HG02623 (cell line): ENCODE data around the gene ZFAND5.

ENCODE experiments used
- ATAC-seq: cut with Tn5 transposase; IDR thresholded peaks from one replicate; pipeline ENCODE4 v1.9.1; 2021; ENCODE audit warnings: moderate library complexity; ENCODE audit not compliant: unreplicated experiment

The ZFAND5 gene

GRCh38 chr9:72364679-72365524 lies at the start of gene ZFAND5:
Gene ZFAND5, minus strand, starts transcription at chr9:72365208. Its CDS starts 4,430 bp downstream, at chr9:72360778.
- peak; percentile 70 for ATAC-seq

DNA sequence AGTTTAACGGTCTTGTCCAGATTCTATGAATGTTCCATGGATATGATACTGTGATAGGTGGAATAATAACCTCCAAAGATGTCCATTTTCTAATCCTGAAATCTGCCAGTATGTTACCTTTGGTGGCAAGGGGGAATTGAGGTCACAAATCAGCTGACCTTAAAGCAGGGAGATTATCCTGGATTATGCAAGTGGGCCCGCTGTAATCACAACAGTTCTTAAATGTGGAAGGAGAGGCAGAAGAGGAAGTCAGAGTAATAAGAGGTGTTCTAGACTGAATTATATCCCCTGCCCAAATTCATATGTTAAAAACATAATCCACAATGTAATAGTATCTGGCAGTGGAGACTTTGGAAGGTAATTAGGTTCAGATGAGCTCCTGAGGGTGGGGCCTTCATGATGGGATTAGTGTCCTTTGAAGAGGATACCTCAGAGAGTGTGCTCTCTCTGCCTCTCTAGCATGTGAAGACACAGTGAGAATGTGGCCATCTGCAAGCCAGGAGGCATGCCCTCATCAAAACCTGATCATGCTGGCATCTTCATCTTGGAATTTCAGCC lies 47.6 kb upstream of the ZFAND5 start:
- no peak for ATAC-seq

- no peak for ATAC-seq
Measured at GRCh38 chr9:72410214-72410613, 45.2 kb upstream of the ZFAND5 start.

DNA sequence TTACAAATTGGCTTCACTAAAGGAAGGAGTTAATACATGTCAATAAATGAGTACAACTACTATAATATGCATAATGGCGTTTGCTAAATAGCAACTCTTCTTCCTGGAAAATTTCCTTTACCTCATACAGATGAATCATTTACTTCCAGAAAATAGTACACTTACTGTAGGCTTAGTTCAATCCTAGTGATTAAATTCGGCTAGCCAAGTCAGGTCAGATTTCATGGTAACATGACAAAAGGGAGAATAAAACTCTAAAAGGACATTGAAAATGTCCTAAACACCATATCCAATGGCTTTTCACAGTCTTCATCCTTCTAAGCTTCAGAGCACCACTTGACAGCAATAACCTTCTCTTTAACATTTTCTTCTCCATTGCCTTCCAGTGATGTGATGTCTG lies 42.1 kb upstream of the ZFAND5 start:
- ATAC-seq = no peak

GRCh38 chr9:72402744-72403143 lies 37.7 kb upstream of the ZFAND5 start:
- no peak for ATAC-seq

GRCh38 chr9:72401396-72401795 lies 36.4 kb upstream of the ZFAND5 start:
- no peak for ATAC-seq

GRCh38 chr9:72400866-72401265 lies 35.9 kb upstream of the ZFAND5 start:
- no peak for ATAC-seq

DNA sequence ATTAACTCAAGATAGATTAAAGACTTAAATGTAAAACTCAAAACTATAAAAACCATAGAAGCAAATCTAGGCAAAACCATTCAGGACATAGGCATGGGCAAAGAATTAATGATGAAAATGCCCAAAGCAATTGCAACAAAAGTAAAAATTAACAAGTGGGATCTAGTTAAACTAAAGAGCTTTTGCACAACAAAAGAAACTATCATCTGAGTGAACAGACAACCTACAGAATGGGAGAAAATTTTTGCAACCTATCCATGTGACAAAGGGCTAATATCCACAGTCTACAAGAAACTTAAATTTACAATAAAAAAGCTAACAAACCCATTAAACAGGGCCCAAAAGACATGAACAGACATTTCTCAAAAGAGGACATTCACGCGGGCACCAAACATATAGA lies 34.4 kb upstream of the ZFAND5 start:
- no peak for ATAC-seq

- ATAC-seq = no peak
Measured at GRCh38 chr9:72396247-72397091, 31.5 kb upstream of the ZFAND5 start.

- no peak for ATAC-seq
Measured at GRCh38 chr9:72394066-72394465, 29.1 kb upstream of the ZFAND5 start.

GRCh38 chr9:72390907-72391306 lies 25.9 kb upstream of the ZFAND5 start:
- ATAC-seq = no peak

DNA sequence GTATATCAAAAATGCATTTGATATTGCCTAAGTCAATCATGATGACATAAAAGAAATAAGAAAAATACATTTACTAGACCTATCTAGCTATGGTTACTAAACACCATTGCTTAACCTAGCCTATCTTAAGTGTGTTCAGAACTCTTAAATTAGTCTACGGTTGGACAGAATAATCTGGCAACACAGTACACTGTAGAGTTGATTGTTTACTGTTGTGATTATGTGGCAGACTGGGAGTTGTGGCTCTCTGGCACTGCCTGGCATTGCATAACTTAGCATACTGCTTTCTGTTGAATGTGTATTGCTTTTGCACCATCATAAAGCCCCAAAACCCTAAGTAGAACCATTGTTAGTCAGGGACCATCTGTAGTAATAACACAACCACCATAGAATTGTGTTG lies 21.2 kb upstream of the ZFAND5 start:
- no peak for ATAC-seq

DNA sequence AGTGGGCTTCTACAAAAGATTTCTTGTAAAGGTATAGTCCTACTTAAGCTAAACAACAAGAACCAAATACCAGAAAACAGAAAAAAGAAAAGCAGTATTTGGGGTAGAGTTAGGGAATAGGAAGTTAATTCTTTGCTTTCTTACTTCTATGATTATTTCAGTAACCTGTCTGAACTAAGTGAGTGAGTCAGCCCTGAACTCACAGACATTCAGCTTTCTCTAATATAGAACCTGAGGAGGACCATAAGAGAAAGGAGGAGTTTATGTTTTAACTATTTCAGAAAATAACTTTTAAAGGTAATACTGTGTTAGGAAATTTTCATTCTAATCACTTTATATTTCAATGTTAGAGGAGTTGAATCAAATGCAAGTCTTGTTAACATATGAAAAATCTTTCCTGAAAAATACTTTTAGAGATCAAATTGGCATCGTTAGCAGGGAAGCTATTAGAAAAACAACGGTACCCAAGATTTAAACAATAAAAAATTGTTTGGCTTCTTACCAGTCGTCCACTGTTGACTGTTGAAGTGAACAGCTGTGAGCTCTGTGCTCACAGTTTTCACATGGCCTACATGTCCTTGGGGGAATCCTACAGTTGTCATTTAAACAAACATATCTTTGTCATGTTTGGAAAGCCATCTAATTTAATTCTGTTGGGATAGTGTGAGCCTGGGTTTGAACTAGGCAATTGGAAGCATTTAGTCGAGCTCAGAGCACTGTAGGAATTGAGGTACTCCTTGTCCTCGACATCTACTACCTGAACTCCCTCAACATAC lies 19.9 kb upstream of the ZFAND5 start:
- no peak for ATAC-seq

DNA sequence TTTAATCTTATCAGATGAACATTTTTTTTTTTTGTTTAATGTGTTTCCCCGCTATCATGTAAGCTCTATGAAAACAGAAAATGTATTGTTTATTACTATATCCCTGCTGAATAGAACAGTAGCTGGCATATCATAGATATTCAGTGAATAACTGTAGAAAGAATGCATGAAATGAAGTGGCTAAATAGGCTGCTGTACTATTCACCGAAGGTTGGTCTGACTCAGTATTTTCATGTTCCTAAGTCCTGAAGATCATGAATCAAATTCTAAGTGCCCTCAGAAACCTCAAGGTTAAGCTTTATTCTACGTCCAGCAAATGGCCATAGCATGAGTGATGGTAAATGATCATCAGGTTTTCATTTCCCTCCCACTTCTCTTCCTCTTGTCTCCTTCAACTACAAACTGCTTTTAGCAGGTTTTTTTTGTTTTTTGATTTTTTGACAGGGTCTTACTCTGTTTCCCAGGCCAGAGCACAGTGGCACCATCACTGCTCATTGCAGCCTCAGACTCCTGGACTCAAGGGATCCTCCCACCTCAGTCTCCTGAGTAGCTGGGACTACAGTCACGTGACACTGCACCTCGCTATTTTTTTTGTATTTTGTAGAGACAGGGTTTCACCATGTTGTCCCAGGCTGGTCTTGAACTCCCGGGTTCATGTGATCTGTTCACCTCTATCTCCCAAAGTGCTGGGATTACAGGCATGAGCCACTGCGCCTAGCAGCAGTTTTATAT lies 19.1 kb upstream of the ZFAND5 start:
- ATAC-seq = no peak

GRCh38 chr9:72382405-72382804 lies 17.4 kb upstream of the ZFAND5 start:
- ATAC-seq = no peak

GRCh38 chr9:72377041-72377440 lies 12.0 kb upstream of the ZFAND5 start:
- no peak for ATAC-seq

DNA sequence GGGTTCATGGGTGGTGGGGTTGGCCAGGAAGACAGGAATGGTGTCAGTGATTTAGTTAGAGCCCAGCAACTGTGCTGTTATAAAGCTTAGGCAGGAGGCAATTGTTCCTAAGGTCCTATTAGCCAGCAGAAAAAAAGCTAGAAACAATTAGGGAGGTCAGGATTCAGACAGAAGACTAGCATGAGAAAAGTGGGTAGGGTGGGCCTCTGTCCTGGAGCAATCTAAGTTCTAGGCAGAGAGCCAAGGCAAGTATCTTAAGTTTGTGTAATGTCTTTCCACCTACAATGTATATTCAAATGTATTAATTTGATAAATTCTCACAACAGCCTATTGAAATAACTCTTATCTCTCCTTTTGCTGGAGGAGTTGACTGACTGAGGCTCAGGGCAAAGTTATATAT lies 6.1 kb upstream of the ZFAND5 start:
- no peak for ATAC-seq

DNA sequence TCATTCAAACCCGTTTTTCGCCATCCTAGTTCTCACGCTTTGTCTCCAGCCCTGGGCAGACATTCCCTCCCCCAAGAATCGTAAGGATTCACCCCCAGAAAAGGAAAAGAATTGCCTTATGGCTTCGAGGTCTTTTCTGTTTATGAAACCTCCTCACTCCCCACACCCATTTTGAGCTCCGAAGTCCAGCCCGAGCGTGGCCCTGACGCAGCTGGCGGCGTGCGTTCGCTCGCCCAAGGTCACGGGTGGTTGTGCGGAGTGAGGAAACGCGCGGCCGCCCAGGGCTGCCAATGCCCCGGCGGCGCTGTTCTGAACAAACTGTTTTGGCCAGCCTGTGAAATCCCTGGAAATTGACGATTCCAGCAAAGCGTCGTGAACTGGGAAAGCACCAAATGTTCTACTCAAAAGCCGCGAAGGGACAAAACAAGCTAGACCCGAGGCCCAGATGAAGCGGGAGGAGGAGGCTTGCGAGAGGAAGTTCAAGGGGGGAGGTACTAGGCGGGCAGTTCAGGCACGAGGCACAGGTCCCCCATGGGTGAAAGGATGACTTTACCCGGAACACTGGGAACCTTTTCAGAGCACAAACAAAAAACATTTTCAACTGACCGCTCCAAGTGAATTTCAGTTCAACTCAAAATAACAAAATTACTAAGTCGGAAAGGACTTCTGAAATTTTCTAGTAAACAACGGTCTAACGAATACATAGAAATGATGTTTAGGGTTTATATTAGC lies 683 bp upstream of the ZFAND5 start:
- ATAC-seq = peak; percentile 32

GRCh38 chr9:72363908-72364678 lies 915 bp downstream of the ZFAND5 start:
- peak; percentile 38 for ATAC-seq
